ENCODE results near the gene ARHGAP20. TPM values are rescaled to one million over a fixed set of nuclear protein-coding genes. Genes with fewer than 3 reads are reported as not detected.

Gene ARHGAP20, protein sequence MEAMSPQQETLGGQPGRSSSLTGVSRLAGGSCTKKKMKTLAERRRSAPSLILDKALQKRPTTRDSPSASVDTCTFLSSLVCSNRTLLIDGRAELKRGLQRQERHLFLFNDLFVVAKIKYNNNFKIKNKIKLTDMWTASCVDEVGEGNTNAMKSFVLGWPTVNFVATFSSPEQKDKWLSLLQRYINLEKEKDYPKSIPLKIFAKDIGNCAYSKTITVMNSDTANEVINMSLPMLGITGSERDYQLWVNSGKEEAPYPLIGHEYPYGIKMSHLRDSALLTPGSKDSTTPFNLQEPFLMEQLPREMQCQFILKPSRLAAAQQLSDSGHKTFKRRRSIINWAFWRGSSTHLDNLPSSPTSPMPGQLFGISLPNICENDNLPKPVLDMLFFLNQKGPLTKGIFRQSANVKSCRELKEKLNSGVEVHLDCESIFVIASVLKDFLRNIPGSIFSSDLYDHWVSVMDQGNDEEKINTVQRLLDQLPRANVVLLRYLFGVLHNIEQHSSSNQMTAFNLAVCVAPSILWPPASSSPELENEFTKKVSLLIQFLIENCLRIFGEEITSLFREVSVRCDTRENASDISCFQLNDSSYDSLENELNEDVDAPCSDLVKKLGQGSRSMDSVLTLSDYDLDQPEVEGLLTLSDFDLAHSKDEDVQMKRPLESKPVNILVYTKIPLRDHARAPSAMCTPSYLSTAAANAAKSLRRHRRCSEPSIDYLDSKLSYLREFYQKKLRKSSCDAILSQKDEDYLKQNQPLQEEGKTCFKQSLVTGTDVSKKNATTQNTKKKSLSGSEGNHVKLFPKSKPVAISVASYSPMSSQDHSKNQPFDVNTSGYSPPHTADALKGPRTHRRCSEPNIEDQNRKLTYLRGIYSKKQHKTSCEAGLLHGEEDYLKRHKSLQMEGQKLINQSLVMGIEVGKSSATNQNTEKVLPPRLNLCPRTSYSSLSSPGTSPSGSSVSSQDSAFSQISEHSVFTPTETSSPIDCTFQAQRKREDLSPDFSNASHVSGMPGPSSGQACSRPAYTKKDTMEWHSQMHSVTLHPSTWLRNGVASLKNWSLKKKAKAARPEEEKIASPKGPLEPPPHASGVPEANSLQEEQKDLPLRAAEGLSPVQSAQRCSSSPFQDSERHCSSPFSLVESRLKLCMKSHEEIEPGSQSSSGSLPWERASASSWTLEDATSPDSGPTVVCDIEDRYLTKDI
- total RNA-seq (2014; rRNA removed): 0.58 and 0.75 TPM in 2 replicates
- polyA plus RNA-seq (2012): 0.49 TPM

DNA sequence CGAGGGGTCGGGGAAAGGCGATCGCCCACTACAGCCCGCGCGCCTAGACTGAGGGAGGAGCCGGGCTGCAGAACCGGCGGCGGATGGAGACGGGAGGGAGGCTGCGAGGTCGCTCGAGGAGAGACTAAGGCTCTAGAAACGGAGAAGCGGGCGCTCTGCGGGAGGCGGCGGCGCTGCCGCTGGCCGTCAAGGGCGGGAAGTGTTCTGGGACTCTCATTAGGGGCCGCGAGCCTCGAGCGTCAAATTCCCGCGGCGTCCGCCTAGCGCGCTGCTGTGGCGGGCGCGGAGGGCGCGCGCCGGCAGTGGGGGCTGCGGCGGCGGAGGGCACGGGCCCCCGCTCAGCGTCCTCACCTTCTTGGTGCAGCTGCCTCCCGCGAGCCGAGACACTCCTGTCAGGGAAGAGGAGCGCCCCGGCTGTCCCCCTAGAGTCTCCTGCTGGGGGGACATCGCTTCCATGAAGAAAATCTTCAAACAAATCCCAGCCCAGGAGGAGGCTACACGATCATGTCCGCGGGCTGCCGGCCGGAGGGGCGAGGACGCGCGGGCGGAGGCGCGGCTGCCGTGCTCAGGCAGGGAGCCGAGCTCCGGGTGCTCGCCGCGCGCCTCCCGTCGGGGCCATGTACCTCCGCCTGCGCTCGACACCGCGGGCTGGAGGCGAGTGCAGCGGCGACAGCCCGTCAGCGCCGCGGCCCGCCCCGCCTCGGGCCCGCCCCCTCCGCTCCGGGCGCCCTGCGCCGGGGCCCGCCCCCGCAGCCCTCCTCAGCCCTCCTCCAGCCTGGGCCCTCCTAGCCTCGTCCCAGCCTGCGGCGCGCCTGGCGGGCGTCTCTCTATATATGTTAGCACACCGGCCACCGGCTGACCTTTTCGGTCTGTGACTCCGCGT lies at the start of gene ARHGAP20:
Gene ARHGAP20, minus strand, starts transcription at position 662 of the 883 bp plus-strand sequence. Its CDS starts 206 bp downstream, at position 456.
- peak; percentile 55 for DNase-seq (ENCODE audit: low read depth)

DNA sequence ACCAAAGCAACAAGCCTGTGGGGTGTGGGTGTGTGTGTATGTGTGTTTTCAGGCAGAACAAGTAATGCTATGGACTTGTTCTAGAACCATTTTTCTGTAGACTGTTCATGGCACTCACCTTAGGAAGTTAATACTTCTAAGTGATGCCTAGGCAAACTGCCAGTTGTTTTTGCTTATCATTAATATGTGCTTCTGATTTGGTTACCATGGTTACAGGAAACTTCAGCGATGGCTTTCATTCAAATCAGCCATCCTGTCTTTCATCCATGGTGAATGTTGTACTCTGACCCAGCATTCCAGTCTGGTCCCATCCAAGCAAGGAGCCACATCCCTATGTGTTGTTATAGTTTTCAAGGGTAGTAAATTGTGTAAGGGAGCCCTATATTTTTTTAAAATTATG lies 49.8 kb upstream of the ARHGAP20 start:
- no peak for DNase-seq (ENCODE audit: low read depth)

DNA sequence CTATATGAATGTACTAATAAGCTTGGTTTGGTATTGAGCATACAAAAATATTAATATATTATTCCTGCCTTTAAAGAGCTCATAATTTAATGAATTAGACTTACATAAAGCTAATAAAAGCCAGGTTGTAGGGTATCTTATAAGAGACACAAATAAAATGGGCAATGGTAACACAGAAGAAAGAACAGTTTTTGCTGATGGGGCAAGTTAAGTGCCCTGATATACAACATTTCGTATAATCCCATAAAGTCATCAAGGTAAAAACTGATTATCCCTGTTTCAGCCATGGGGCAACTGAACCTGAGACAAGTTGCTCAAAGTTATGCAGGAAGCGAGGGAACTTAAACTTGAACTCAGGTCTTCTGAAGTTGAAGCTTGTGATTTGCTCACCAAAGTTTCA lies 48.9 kb upstream of the ARHGAP20 start:
- DNase-seq (ENCODE audit: low read depth): no peak

DNA sequence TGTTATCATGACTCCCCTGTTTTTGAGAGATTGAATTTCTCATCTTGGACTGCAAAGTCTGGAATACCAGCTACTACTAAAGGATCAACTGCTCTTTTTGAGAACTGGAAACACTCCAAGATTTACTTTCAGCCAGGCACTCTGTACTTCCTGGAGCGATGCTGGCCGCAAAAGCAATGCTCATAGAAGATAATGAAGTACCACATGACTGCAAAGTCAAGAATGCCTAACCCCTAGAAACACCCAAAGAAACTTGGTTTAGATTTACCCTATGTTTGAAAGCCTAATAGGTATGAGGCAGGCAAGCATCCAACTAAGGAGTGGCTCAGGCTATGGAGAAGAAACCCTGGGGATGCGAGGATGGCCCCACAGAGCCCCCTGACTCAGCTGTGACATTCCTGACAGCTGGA lies 47.7 kb upstream of the ARHGAP20 start:
- peak; percentile 84 for DNase-seq (ENCODE audit: low read depth)

DNA sequence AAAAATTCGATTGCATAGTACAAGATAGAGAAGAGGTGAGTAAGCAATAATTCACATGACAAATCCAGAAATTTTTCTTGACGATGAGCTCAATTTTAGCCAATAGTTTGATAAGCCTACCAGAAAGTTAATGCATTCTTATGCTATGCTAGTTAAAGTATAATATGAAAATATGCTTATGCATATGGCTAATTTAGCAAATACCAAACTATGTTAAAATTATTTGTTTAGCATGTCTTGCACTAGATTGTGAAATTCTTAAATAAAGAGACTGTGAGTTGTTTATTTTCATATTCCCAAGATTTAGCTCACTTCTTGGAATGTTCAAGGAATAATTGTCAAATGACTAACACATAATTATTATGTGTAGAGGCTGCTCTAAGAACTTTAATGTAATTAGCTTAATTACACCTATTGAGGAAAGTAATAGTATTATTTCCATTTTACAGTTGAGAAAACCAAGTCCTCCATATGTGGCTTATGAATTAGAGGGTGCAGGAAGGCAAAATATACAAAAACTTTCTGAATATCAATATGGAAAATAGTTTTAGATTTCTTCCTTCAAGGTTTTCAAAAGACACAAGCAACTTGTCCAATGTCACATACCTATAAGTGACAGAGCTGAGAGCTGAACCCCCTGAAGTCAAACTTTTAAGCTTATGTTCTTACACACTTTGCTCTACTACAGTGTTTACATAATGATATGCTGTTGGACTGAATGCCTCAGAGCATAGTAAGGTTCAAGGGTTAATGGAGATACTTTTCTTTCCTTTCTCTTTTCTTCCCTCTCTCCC lies 45.9 kb upstream of the ARHGAP20 start:
- no peak for DNase-seq (ENCODE audit: low read depth)

DNA sequence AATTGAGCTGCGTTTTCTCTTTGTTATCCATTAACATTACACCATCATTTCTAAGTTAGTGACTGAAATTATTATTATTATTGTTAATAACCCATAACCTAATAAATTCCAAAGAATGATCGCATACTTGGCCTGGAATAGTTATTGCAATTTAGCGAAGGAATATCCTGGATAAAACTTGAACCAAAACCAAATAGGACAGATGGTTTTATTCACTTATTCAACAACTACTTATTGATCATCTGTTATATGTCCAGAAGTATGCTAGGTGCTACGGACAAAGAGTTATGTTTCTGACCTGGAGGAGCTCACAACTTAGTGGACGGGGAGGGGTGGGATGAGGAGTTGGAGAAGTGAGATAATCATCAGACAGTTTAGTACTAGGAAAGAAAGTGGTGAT lies 44.8 kb upstream of the ARHGAP20 start:
- DNase-seq (ENCODE audit: low read depth): no peak

DNA sequence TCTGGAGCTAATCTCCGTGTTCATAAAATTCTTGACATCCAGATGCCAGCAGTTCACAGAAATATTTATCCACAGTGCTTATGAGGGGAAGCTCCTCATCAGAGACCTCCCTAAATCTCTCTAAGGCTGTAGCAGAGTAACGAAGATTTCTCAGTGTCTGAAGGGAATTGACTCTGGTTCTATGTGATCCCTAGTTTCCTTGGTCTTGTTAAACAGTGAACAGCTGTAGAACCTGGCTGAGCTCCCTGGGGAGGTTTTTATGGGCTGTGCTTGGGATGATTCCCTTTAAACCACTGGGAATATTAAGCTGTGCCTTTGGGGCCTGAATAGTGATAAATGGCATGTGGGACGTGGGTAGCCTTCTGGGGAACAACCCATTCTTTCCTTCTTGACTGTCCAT lies 43.7 kb upstream of the ARHGAP20 start:
- DNase-seq (ENCODE audit: low read depth): peak; percentile 76

DNA sequence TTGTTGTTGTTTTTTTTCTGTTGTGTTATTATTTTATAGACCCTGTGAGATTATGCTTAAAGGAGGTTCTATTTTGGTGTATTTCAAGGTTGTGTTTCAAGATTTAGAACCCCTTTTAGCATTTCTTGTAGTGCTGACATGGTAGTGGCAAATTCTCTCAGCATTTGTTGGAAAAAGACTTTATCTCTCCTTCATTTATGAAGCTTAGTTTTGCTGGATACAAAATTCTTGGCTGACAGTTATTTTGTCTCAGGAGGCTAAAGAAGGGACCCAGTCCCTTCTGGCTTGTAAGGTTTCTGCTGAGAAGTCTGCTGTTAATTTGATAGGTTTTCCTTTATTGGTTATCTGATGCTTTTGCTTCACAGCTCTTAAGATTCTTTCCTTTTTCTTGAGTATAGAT lies 40.7 kb upstream of the ARHGAP20 start:
- DNase-seq (ENCODE audit: low read depth): no peak

DNA sequence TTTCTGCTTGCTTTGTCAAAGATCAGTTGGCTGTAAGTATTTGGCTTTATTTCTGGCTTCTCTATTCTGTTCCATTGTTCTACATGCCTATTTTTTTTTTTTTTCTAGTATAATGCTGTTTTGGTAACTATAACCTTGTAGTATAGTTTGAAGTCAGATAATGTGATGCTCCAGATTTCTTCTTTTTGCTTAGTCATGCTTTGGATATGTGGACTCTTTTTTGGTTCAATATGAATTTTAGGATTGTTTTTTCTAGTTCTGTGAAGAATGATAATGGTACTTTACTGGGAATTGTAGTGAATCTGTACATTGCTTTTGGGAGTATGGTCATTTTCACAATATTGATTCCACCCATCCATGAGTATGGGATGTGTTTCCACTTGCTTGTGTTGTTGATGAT lies 37.9 kb upstream of the ARHGAP20 start:
- no peak for DNase-seq (ENCODE audit: low read depth)

DNA sequence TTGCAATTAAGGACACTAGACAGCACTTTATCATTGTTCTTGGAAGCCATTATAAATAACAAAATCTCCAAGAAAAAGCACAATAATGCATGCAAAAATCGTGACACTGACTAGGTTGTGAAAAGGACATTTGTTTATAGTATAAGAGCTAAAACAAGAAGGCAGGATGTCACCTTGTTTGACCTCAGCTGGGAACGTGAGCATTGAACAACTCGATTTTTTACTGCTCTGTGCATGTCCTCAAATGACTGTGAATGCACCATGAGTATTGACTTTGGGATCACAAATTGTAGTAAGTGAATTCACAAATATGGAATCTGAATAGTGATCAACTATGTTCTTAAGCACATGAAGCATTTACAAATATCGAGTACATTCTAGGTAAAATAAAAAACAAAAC lies 35.3 kb upstream of the ARHGAP20 start:
- DNase-seq (ENCODE audit: low read depth): no peak

DNA sequence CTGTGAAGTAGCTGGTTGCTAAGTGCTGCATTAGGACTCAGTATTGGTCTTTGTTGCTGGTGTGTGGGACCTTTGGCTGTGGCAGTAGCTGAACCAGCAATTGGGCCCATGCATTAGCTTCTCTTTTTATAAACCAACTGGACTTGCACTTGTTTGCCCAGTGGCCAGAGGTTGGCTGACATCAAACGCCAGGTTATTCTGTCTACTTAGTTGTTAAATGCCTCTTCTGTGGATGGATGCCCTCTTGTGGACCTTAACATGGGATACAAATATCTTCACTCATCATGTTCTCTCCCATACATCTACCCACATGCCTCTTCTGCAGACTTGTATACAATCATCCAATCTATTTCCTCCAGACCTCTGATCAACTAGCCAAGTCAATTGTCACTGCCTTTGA lies 26.4 kb upstream of the ARHGAP20 start:
- no peak for DNase-seq (ENCODE audit: low read depth)

DNA sequence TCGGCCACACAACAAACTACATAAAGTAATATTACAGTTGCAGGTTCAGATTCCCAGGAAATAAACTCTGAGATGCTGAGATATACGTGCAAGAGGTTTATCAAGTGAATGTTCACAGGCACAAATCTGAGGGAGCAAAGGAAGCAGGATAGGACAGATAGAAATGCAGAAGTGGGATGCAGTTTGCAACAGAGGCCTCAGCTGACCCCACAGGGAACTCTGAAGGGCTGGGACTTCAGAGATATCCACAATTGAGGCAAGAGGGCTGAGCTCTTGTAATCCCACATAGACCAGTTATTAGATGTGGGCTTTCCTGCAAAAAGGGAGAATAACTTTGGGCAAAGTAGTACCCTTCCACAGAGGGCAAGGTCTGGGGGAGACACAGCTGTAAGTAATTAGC lies 25.4 kb upstream of the ARHGAP20 start:
- DNase-seq (ENCODE audit: low read depth): no peak

DNA sequence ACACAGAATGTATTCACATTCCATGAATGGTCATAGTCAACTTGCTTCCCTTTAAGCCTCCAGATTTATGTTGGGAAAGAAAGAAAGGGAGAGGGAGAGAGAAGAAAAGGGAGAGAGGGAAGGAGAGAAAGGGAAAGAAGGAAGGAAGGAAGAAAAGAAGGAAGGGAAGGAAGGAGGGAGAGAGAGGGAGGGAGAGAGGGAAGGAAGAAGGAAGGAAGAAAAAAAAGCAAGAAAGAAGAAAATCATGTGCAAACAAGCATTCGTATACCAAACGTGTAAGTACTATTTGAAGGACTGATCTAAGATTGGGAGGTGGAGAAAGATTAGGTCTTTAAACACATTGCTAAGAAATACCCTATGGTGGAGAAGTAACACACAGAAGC lies 23.9 kb upstream of the ARHGAP20 start:
- no peak for DNase-seq (ENCODE audit: low read depth)

DNA sequence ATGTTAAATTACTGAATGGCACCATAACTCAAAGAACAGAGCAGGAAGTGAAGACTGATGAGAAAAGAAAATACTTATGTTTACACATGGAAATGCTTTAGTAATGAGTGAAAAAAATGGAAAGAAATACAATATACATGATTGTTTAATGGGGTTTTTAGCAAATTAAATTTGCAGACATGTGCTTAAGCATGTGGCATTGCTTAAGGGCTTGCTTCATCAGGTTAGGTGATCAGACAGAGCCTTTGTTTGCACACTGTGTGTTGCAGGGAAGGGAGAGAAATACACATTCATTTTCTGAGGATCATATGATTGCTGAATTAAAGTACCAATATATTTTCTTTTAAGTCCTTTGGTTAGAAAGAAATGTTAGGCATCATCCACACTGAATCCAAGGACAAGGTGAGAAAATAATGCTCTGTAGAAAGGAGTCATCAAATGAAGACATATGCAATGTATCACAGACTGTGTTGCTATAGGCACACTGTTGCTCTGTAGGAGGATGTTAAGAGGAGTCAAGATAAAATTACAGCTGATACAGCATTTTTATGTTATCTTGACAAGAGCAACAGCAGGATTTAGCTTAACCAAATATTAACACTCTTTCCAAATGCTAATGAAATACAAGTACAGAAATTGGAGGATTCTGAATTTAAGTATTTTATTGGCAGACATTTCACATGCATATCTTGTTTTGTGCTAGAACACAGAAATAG lies 23.4 kb upstream of the ARHGAP20 start:
- DNase-seq (ENCODE audit: low read depth): no peak

DNA sequence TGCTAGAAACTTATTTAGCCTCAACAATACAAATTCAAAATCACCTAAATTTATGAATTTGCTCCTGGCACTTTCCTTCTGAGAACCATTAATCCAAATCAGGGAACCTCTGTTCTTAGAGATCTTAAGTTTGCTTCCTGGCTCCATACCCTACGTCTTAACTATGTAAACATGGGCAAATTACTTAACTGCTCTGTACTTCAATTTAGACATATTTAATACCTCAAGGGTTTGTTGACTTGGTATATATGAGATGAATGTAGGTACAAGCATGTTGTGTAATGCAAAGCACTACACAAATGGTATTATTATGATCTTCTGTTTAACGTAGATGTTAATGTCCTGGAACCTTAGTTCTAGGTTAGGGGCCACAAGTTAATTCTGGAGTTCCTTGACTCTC lies 22.6 kb upstream of the ARHGAP20 start:
- no peak for DNase-seq (ENCODE audit: low read depth)

DNA sequence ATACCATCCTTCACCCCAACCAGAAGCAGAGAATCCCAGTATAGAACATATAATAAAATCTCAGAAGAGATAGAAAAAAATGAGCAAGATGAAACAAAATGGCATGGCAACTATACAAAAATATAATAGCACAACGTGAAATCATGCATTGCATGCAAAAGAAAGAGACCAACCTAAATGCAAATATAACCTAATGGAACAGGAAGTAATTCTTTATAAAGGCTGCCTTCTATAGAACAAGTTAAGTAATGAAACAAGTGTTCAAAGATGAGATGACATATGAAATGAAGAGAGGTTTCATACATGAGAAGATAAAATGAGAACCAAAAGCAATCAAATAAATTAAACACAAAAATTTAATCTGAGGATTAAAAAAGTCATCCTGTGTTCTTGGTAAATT lies 18.5 kb upstream of the ARHGAP20 start:
- no peak for DNase-seq (ENCODE audit: low read depth)

DNA sequence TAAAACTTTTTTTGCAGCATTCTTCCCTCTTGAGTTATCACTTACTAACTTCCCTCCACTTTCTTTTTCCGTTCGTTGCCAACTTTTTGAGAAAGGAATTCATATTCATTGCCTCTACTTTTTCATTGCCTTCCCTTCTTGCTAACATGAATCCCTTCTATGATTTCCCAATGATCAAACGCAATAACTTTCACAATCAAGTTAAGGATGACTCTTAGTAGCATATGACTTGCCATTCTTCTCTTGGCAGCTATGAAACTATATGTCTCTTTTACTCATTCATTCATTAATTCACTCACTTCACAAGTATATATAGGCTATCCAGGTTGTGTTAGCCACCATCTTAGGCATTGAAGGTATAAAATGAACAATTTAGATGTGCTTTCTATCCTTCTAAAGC lies 16.6 kb upstream of the ARHGAP20 start:
- DNase-seq (ENCODE audit: low read depth): no peak

DNA sequence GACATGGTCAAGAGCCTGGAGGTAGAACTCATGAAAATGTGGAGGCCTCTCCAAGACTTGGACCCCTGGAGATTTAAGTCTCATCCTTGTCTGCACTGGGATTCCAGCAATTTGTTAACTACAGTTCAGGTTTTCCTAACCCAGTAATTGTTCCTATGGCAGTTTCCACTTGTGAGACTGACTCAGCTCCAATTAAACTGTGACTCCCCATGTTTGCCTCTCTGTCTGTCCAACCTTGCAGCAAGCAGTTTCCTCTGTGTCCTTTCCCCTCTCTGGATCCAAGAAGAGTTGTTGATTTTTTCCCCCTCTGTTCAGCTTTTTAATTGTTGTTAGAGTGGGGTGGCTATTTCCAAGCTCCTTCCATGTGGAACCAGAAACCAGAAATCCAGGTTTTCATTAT lies 16.2 kb upstream of the ARHGAP20 start:
- no peak for DNase-seq (ENCODE audit: low read depth)

DNA sequence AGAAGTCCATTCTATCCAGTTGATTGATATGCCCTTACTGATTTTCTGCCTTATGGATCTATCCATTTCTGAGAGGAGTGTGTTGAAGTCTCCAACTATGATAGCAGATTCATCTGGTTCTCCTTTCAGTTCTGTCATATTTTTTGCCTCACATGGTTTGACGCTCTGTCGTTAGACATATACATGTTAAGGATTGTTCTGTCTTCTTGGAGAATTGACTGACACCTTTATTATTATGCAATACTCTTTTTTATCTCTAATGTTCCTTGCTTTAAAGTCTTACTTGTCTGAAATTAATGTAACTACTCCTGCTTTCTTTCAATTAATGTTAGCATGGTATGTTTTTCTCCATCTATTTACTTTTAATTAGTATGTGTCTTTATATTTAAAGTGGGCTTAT lies 12.1 kb upstream of the ARHGAP20 start:
- DNase-seq (ENCODE audit: low read depth): no peak
